ENCODE data around the gene AMER1.

AMER1 gene

DNA sequence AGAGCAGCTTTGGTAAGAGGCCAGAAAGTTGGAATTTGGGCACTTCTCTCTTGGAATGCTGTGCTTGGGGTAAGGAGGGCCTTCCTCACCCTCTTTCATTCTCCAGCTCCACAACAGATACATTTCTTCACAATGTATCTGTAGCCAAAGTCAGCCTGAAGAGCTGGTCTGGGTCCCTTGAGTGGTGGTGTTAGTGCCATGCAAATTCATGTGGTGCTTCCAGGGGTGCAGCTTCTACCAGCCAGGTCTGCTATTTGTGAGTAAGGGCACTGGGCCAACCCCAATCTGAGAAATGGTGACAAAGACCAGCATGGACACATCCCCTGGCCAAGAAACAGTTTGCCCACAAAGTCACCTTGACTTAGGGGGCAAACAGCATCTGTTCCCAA, 17.8 kb downstream of the AMER1 start:
- H3K9me3 ChIP-seq (ENCODE audit: low read length) = no peaks in the 10 kb centered on the region
- H3K9me2 ChIP-seq (ENCODE audit: low read depth, low read length) = no peaks in the 10 kb centered on the region
- no peak overlapping the region for H2AFZ ChIP-seq (ENCODE audit: low read length)
- H3K4me2 ChIP-seq (ENCODE audit: low read length) = no peak overlapping the region
- no peak overlapping the region for H3K9ac ChIP-seq (ENCODE audit: low read length)
- H3K27me3 ChIP-seq (ENCODE audit: insufficient read depth, low read length) = no peaks in the 10 kb centered on the region
- no peaks in the 10 kb centered on the region for H3K36me3 ChIP-seq (ENCODE audit: insufficient read depth, low read length)
- no peaks in the 10 kb centered on the region for H3F3A ChIP-seq (ENCODE audit: insufficient read depth, low read length)
- H3K4me1 ChIP-seq (ENCODE audit: insufficient read depth, low read length, severe bottlenecking) = no peaks in the 10 kb centered on the region
- no peak overlapping the region for H3K4me3 ChIP-seq (ENCODE audit: low read depth, low read length, poor library complexity, severe bottlenecking)
- no peak overlapping the region for H3K27ac ChIP-seq (ENCODE audit: low read depth, low read length, poor library complexity, severe bottlenecking)
- TF ChIP-seq, protein P1, sequence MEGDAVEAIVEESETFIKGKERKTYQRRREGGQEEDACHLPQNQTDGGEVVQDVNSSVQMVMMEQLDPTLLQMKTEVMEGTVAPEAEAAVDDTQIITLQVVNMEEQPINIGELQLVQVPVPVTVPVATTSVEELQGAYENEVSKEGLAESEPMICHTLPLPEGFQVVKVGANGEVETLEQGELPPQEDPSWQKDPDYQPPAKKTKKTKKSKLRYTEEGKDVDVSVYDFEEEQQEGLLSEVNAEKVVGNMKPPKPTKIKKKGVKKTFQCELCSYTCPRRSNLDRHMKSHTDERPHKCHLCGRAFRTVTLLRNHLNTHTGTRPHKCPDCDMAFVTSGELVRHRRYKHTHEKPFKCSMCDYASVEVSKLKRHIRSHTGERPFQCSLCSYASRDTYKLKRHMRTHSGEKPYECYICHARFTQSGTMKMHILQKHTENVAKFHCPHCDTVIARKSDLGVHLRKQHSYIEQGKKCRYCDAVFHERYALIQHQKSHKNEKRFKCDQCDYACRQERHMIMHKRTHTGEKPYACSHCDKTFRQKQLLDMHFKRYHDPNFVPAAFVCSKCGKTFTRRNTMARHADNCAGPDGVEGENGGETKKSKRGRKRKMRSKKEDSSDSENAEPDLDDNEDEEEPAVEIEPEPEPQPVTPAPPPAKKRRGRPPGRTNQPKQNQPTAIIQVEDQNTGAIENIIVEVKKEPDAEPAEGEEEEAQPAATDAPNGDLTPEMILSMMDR (IDR thresholded peaks at IDR 0.05; ENCODE audit: low read length) = no peak
- TF ChIP-seq EZH2 (IDR thresholded peaks at IDR 0.05; ENCODE audit: borderline replicate concordance, low read length) = no peak
- H3K79me2 ChIP-seq (ENCODE audit: insufficient read depth, low read length) = no peaks in the 10 kb centered on the region
- H4K20me1 ChIP-seq (ENCODE audit: insufficient read depth, low read length) = no peaks in the 10 kb centered on the region

DNA sequence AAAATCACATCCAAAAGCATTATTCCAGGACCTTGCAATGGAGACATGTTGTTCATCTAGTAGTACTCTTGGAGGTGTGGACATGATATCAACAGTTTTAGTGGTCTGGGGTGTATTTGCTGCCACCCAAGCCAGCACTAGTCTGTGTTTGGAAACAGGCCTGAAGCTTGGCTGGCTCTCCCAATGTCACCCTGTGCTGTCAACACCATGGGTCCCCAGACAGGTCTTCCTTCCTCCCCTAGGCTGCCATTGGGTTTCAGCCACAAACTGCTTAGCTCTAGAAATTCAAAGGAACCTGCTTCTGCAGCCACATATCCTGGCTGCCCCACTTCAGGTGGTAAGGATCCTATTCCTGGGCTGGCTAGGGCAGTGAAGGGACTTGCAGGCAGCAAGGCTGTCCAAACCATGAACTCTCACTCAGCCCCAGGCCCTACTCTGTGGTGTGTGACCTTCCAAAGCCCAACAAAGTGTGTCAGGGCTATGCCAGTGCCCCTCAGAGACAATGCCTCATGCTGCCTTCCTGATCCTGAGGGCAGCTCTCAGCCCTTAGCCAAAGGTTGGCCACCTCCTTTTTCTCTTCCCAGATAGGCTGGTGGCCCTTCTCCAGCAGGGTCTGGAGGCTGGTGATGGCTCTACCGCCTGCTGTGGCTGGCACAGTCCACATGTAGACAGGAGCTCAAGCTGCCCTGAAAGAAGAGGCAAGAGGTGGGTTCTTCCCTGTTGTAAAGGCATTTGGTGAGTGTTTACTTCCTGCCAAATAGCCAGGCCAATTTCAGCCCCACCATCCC, 18.3 kb downstream of the AMER1 start:
- H3K79me2 ChIP-seq (ENCODE audit: insufficient read depth, low read length) = no peaks in the 10 kb centered on the region
- no peak overlapping the region for H3K4me2 ChIP-seq (ENCODE audit: low read length)
- no peaks in the 10 kb centered on the region for H3F3A ChIP-seq (ENCODE audit: insufficient read depth, low read length)
- H3K36me3 ChIP-seq (ENCODE audit: insufficient read depth, low read length) = no peaks in the 10 kb centered on the region
- no peaks in the 10 kb centered on the region for H3K9me2 ChIP-seq (ENCODE audit: low read depth, low read length)
- H4K20me1 ChIP-seq (ENCODE audit: insufficient read depth, low read length) = no peaks in the 10 kb centered on the region
- H3K4me3 ChIP-seq (ENCODE audit: low read depth, low read length, poor library complexity, severe bottlenecking) = no peak overlapping the region
- TF ChIP-seq, protein P1 (IDR thresholded peaks at IDR 0.05; ENCODE audit: low read length) = no peak
- TF ChIP-seq EZH2 (IDR thresholded peaks at IDR 0.05; ENCODE audit: borderline replicate concordance, low read length) = no peak
- H3K27ac ChIP-seq (ENCODE audit: low read depth, low read length, poor library complexity, severe bottlenecking) = no peak overlapping the region
- H3K9ac ChIP-seq (ENCODE audit: low read length) = no peak overlapping the region
- H3K9me3 ChIP-seq (ENCODE audit: low read length) = no peaks in the 10 kb centered on the region
- H2AFZ ChIP-seq (ENCODE audit: low read length) = no peak overlapping the region
- no peaks in the 10 kb centered on the region for H3K27me3 ChIP-seq (ENCODE audit: insufficient read depth, low read length)
- no peaks in the 10 kb centered on the region for H3K4me1 ChIP-seq (ENCODE audit: insufficient read depth, low read length, severe bottlenecking)

DNA sequence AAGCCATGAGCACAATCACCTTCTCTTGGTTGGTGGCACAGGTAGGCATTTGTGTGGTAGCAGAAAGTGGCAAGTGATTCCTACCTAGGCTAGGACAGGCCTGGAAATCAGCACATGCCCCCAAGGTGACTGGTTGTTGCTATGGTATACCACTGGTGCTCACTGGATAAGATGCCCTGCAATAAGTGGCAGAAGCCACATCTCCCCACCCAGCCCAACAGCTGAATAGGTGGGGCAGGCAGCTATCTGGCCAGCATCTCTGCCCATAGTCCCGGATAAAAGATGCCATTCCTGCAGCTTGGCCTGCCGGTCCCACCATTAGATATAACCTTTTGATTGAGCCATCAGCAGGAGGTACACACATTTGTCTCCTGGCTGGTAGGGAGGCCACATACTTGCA, 21.1 kb downstream of the AMER1 start:
- Histone ChIP-seq H3K27ac (ENCODE audit: low read depth, low read length, poor library complexity, severe bottlenecking) (no peak overlapping the region), H3K4me2 (ENCODE audit: low read length) (no peak overlapping the region), H2AFZ (ENCODE audit: low read length) (no peak overlapping the region), H3K9me3 (ENCODE audit: low read length) (no peaks in the 10 kb centered on the region), H3K79me2 (ENCODE audit: insufficient read depth, low read length) (no peaks in the 10 kb centered on the region), H3K4me3 (ENCODE audit: low read depth, low read length, poor library complexity, severe bottlenecking) (no peak overlapping the region), H4K20me1 (ENCODE audit: insufficient read depth, low read length) (no peaks in the 10 kb centered on the region), H3F3A (ENCODE audit: insufficient read depth, low read length) (no peaks in the 10 kb centered on the region), H3K9me2 (ENCODE audit: low read depth, low read length) (no peaks in the 10 kb centered on the region), H3K4me1 (ENCODE audit: insufficient read depth, low read length, severe bottlenecking) (no peaks in the 10 kb centered on the region), H3K27me3 (ENCODE audit: insufficient read depth, low read length) (no peaks in the 10 kb centered on the region), H3K9ac (ENCODE audit: low read length) (no peak overlapping the region), H3K36me3 (ENCODE audit: insufficient read depth, low read length) (no peaks in the 10 kb centered on the region)
- TF ChIP-seq, protein P1 (IDR thresholded peaks at IDR 0.05; ENCODE audit: low read length) = no peak
- TF ChIP-seq EZH2 (IDR thresholded peaks at IDR 0.05; ENCODE audit: borderline replicate concordance, low read length) = no peak

Data from OCI-LY1 (cell line).